ENCODE results near the gene IFITM5. TPM values are rescaled to one million over a fixed set of nuclear protein-coding genes. Genes with fewer than 3 reads are reported as not detected.

Gene IFITM5
- total and polyA plus RNA-seq, 2 donors from 2014 or later = not detected

DNA sequence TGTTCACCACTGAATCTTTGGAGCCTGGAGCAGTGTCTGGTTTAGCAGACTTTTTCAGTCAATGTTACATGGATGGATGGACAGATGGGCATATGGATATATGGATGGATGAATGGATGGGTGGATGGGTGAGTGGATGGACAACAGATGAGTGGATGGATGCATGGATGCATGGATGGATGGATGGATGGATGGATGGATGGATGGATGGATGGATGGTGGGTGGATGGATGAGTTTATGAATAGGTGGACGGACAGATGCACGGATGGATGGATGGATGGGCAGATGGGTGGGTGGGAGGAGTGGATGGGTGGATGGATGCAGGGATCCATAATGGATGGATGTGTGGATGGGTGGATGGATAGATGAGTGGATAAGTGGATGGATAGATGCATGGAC, 43.5 kb downstream of the IFITM5 start:
- H3K27ac ChIP-seq (ENCODE audit: low read depth in 2 of 2, low read length in 2 of 2) = no peak overlapping the region
- H3K4me1 ChIP-seq (ENCODE audit: control insufficient read depth in 2 of 3, insufficient read depth in 2 of 3, low read depth in 1 of 3, low read length in 3 of 3) = no peaks in the 10 kb centered on the region
- FAIRE-seq (no peak), DNase-seq (no peak)
- TF ChIP-seq CTCF (IDR thresholded peaks at IDR 0.05; ENCODE audit: borderline replicate concordance, extremely low read depth, insufficient read depth) = no peak
- no peak overlapping the region for H3K4me3 ChIP-seq (ENCODE audit: low read length in 3 of 3)
- H3K9ac ChIP-seq (ENCODE audit: low read length in 3 of 3) = no peak overlapping the region
- no peaks in the 10 kb centered on the region for H3K9me3 ChIP-seq (ENCODE audit: control insufficient read depth in 2 of 3, insufficient read depth in 1 of 3, low read length in 3 of 3)
- H3K36me3 ChIP-seq (ENCODE audit: control insufficient read depth in 2 of 3, insufficient read depth in 3 of 3, low read length in 3 of 3) = peaks cover 0 to 16% (median 10%) of the 10 kb centered on the region in 3 donors
- intact Hi-C loops (cut with DNase I) = no loop called here
- no peaks in the 10 kb centered on the region for H3K27me3 ChIP-seq (ENCODE audit: control insufficient read depth, insufficient read depth, low read length)

DNA sequence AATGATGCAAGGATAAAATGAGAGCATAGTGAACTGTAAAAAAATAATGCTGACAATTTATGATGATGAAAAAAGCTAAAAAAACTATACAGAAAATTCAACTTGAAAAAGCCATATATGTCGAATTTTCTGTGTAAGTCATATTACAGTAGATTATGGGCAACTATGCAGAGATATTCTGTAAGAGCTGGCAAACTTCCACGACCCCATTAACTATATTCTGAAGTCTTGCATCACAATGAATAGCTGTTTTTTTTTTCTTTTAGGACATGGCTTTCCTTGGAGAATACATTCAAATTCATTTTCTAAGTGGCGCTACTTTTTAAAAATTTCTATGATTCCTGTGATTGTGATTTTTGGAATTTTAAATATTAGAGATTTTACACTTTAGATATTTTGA, 44.1 kb downstream of the IFITM5 start:
- intact Hi-C loops (cut with DNase I) = no loop called here
- Histone ChIP-seq H3K36me3 (ENCODE audit: control insufficient read depth in 2 of 3, insufficient read depth in 3 of 3, low read length in 3 of 3) (peaks cover 0 to 16% (median 15%) of the 10 kb centered on the region in 3 donors), H3K4me1 (ENCODE audit: control insufficient read depth in 2 of 3, insufficient read depth in 2 of 3, low read depth in 1 of 3, low read length in 3 of 3) (no peaks in the 10 kb centered on the region), H3K9me3 (ENCODE audit: control insufficient read depth in 2 of 3, insufficient read depth in 1 of 3, low read length in 3 of 3) (no peaks in the 10 kb centered on the region), H3K4me3 (ENCODE audit: low read length in 3 of 3) (no peak overlapping the region), H3K9ac (ENCODE audit: low read length in 3 of 3) (no peak overlapping the region), H3K27me3 (ENCODE audit: control insufficient read depth, insufficient read depth, low read length) (no peaks in the 10 kb centered on the region), H3K27ac (ENCODE audit: low read depth in 2 of 2, low read length in 2 of 2) (no peak overlapping the region)
- TF ChIP-seq CTCF (IDR thresholded peaks at IDR 0.05; ENCODE audit: borderline replicate concordance, extremely low read depth, insufficient read depth) = no peak
- FAIRE-seq (no peak), DNase-seq (no peak)

DNA sequence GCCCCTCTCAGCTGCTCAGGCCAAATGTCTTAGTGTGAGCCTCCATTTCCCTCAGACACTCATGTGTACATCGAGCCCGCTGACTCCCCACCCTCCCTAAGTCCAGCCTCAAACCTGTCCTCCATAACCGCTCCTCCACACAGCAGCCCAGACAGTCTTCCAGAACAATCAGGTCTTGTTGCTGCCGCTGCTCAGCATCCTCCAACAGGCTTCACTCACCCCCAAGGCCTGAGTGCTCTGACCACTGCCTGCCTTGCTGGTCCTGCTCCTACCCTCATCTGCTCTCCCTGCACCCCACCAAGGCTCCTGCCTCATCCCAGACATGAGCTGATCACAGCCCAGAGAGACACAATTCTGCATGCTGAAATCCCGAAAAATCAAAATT, 45.4 kb downstream of the IFITM5 start:
- no peaks in the 10 kb centered on the region for H3K4me1 ChIP-seq (ENCODE audit: control insufficient read depth in 2 of 3, insufficient read depth in 2 of 3, low read depth in 1 of 3, low read length in 3 of 3)
- no peak for FAIRE-seq
- intact Hi-C loops (cut with DNase I) = no loop called here
- DNase-seq = no peak
- no peaks in the 10 kb centered on the region for H3K27me3 ChIP-seq (ENCODE audit: control insufficient read depth, insufficient read depth, low read length)
- no peak overlapping the region for H3K9ac ChIP-seq (ENCODE audit: low read length in 3 of 3)
- H3K27ac ChIP-seq (ENCODE audit: low read depth in 2 of 2, low read length in 2 of 2) = no peak overlapping the region
- H3K36me3 ChIP-seq (ENCODE audit: control insufficient read depth in 2 of 3, insufficient read depth in 3 of 3, low read length in 3 of 3) = peaks cover 2 to 20% (median 19%) of the 10 kb centered on the region in 3 donors
- no peak overlapping the region for H3K4me3 ChIP-seq (ENCODE audit: low read length in 3 of 3)
- no peak for TF ChIP-seq CTCF (IDR thresholded peaks at IDR 0.05; ENCODE audit: borderline replicate concordance, extremely low read depth, insufficient read depth)
- no peaks in the 10 kb centered on the region for H3K9me3 ChIP-seq (ENCODE audit: control insufficient read depth in 2 of 3, insufficient read depth in 1 of 3, low read length in 3 of 3)
